HepG2 (cell line): Measurements from ENCODE around the gene ANXA2. TPM values are rescaled to one million over a fixed set of nuclear protein-coding genes. Genes with fewer than 3 reads are reported as not detected.

Experiments
- ARHGAP35 ChIP-seq: sonication (generic); formaldehyde crosslinking; IDR thresholded peaks from 2 replicates; pipeline ENCODE4 v1.9.0; 2022; ENCODE audit warnings: mild to moderate bottlenecking, inconsistent platforms, moderate library complexity, missing genetic modification reagents, borderline replicate concordance
- ATAD3A ChIP-seq: sonication (generic); formaldehyde crosslinking; IDR thresholded peaks from 2 replicates; pipeline ENCODE4 v1.4.0; 2020; ENCODE audit warnings: missing genetic modification reagents
- ATF7-NPFF ChIP-seq: sonication (generic); formaldehyde crosslinking; IDR thresholded peaks from 2 replicates; pipeline ENCODE4 v1.8.1; 2023; ENCODE audit warnings: mild to moderate bottlenecking, low read depth, missing genetic modification reagents, moderate library complexity
- CBFB ChIP-seq: sonication (generic); formaldehyde crosslinking; IDR thresholded peaks from 2 replicates; pipeline ENCODE4 v1.4.0; 2020; ENCODE audit warnings: missing genetic modification reagents
- HIC2 ChIP-seq: sonication (generic); formaldehyde crosslinking; IDR thresholded peaks from 2 replicates; pipeline ENCODE4 v1.9.0; 2022; ENCODE audit warnings: low read depth, missing genetic modification reagents
- IKZF4 ChIP-seq: sonication (generic); formaldehyde crosslinking; IDR thresholded peaks from 2 replicates; pipeline ENCODE4 v1.5.1; 2020; ENCODE audit warnings: borderline replicate concordance, mild to moderate bottlenecking, low read depth, missing genetic modification reagents; ENCODE audit errors: not compliant biosample characterization
- MTF1 ChIP-seq: sonication (generic); formaldehyde crosslinking; IDR thresholded peaks from 2 replicates; pipeline ENCODE4 v1.5.0; 2020; ENCODE audit warnings: missing genetic modification reagents
- MZF1 ChIP-seq: sonication (generic); formaldehyde crosslinking; IDR thresholded peaks from 2 replicates; pipeline ENCODE4 v1.8.1; 2023; ENCODE audit warnings: mild to moderate bottlenecking, missing genetic modification reagents, borderline replicate concordance
- PRPF4 ChIP-seq: fragments of 200-400 bp; formaldehyde crosslinking; IDR thresholded peaks from 2 replicates; pipeline ENCODE4 v1.6.1; 2016; ENCODE audit warnings: low read length, low read depth; ENCODE audit not compliant: poor library complexity, severe bottlenecking
- RFX5 ChIP-seq: IDR thresholded peaks from 2 replicates; pipeline ENCODE4 v1.6.1; 2011; ENCODE audit warnings: low read depth, low read length, improper control_type of control experiment
- SIN3B ChIP-seq: fragments of 150-350 bp; IDR thresholded peaks from 2 replicates; pipeline ENCODE4 v1.6.1; 2014; ENCODE audit warnings: low read length
- ZNF260 ChIP-seq: sonication (generic); formaldehyde crosslinking; IDR thresholded peaks from 2 replicates; pipeline ENCODE4 v1.4.0; 2020; ENCODE audit warnings: missing genetic modification reagents, low read depth, mild to moderate bottlenecking, borderline replicate concordance
- ZNF614 ChIP-seq: IDR thresholded peaks from 2 replicates; pipeline ENCODE4 v1.6.1; 2018; ENCODE audit warnings: missing biosample characterization, missing genetic modification reagents, inconsistent platforms, borderline replicate concordance
- ZNF768 ChIP-seq: sonication (generic); formaldehyde crosslinking; IDR thresholded peaks from 2 replicates; pipeline ENCODE4 v1.4.0; 2020; ENCODE audit warnings: missing genetic modification reagents
- ZNF891 ChIP-seq: sonication (generic); formaldehyde crosslinking; IDR thresholded peaks from 2 replicates; pipeline ENCODE4 v1.5.0; 2020; ENCODE audit warnings: mild to moderate bottlenecking, missing genetic modification reagents
- ZSCAN9 ChIP-seq: IDR thresholded peaks from 2 replicates; pipeline ENCODE4 v1.6.1; 2016; ENCODE audit warnings: borderline replicate concordance
- polyA plus RNA-seq, 8 experiments: library from polyadenylated mRNA; depleted of rRNA in 3 of 8; stranded (reverse) in 7 of 8; unstranded in 1 of 8; fragments of >200 nt; fragmentation: Illumina TruSeq in 4 of 8; extraction: Trizol in 4 of 8; gene quantifications; 2 replicates each; pipeline versions ENCODE4 v1.2.1 to v1.2.3, GENCODE V29; 2011 to 2016; ENCODE audit warnings: low read depth in 4 of 8, missing spikeins in 1 of 8, mixed read lengths in 1 of 8; ENCODE audit not compliant: insufficient read depth in 1 of 8
- total RNA-seq, 5 experiments: library from RNA; depleted of rRNA; stranded (reverse); fragments of >200 nt; fragmentation: Illumina TruSeq; extraction: Trizol; gene quantifications; 2 replicates each; pipeline ENCODE4 v1.2.3, GENCODE V29; 2016; ENCODE audit warnings: low read depth in 1 of 5
- TF ChIP-seq, protein P1 (sequence below): sonication (generic); formaldehyde crosslinking; IDR thresholded peaks from 2 replicates; pipeline ENCODE4 v1.4.0; 2020; ENCODE audit warnings: missing genetic modification reagents, mild to moderate bottlenecking, borderline replicate concordance
- TF ChIP-seq, protein P2 (sequence below): sonication (generic); formaldehyde crosslinking; IDR thresholded peaks from 2 replicates; pipeline ENCODE4 v1.5.1; 2020; ENCODE audit warnings: missing genetic modification reagents, mild to moderate bottlenecking, borderline replicate concordance

ANXA2 gene
- total and polyA plus RNA-seq, 2 of the 13 experiments (the other 11 are each of a cell fraction or from before 2014, with no cell fraction given) = 196 to 613 TPM

DNA sequence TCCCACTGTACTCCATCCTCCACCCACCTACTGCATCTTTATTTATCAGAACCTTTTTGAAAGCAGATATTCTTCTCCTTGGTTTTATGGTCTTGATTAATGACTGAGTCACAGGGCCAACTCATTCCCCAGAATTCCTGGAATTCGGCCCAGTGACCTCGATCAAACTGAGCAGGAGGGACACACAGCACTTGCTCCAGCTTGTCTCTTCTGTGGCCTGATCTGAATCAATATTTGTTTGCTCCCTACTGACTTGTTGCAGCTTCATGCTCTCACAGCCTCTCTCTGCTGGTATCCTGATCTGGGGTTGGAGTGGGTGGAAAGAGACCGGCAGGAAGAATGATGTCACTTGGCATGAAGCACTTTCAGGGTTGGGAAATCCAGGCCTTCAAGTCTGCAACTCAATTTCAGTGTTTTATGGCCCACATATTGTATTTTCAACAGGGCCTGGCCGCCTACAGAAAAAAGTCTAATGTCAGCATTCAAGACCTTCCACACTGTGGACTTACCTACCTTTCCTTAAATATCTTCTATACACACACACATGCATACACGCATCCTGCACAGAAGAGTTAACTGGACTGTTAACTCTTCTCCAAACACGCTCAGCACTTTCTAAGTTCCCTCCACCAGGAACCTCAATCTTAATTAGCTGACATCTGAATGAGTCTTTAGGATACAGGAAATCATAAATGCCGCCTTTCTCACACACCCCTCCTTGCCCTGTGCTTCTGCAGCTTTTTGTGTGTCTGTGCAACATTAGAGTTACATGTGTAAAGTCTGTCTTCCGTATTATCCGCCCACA, 4.6 kb downstream of the ANXA2 start (continued):
- TF ChIP-seq, protein P1, sequence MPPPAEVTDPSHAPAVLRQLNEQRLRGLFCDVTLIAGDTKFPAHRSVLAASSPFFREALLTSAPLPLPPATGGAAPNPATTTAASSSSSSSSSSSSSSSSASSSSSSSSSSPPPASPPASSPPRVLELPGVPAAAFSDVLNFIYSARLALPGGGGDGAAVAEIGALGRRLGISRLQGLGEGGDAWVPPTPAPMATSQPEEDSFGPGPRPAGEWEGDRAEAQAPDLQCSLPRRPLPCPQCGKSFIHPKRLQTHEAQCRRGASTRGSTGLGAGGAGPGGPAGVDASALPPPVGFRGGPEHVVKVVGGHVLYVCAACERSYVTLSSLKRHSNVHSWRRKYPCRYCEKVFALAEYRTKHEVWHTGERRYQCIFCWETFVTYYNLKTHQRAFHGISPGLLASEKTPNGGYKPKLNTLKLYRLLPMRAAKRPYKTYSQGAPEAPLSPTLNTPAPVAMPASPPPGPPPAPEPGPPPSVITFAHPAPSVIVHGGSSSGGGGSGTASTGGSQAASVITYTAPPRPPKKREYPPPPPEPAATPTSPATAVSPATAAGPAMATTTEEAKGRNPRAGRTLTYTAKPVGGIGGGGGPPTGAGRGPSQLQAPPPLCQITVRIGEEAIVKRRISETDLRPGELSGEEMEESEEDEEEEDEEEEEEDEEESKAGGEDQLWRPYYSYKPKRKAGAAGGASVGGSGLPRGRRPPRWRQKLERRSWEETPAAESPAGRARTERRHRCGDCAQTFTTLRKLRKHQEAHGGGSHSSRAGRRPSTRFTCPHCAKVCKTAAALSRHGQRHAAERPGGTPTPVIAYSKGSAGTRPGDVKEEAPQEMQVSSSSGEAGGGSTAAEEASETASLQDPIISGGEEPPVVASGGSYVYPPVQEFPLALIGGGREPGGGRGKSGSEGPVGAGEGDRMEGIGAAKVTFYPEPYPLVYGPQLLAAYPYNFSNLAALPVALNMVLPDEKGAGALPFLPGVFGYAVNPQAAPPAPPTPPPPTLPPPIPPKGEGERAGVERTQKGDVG = peak; percentile 69; the same call in 1 of the 2 replicates
- TF ChIP-seq, protein P2, sequence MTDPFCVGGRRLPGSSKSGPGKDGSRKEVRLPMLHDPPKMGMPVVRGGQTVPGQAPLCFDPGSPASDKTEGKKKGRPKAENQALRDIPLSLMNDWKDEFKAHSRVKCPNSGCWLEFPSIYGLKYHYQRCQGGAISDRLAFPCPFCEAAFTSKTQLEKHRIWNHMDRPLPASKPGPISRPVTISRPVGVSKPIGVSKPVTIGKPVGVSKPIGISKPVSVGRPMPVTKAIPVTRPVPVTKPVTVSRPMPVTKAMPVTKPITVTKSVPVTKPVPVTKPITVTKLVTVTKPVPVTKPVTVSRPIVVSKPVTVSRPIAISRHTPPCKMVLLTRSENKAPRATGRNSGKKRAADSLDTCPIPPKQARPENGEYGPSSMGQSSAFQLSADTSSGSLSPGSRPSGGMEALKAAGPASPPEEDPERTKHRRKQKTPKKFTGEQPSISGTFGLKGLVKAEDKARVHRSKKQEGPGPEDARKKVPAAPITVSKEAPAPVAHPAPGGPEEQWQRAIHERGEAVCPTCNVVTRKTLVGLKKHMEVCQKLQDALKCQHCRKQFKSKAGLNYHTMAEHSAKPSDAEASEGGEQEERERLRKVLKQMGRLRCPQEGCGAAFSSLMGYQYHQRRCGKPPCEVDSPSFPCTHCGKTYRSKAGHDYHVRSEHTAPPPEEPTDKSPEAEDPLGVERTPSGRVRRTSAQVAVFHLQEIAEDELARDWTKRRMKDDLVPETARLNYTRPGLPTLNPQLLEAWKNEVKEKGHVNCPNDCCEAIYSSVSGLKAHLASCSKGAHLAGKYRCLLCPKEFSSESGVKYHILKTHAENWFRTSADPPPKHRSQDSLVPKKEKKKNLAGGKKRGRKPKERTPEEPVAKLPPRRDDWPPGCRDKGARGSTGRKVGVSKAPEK (CRISPR knock-in tag) = 0 out of 2 replicates have a peak, but pooled peaks have one; percentile 23
- TF ChIP-seq ZNF768 = peak; percentile 90
- peak; percentile 59 for TF ChIP-seq CBFB (CRISPR knock-in tag)
- TF ChIP-seq ZSCAN9 (CRISPR knock-in tag) = peak; percentile 87
- peak; percentile 89 for TF ChIP-seq ZNF614
- TF ChIP-seq ZNF891 (CRISPR knock-in tag) = no peak
- TF ChIP-seq ZNF260 (CRISPR knock-in tag) = no peak
- TF ChIP-seq MZF1 (CRISPR knock-in tag) = no peak
- no peak for TF ChIP-seq RFX5
- no peak for TF ChIP-seq MTF1 (CRISPR knock-in tag)
- TF ChIP-seq ARHGAP35 (CRISPR knock-in tag) = peak; percentile 46; the same call in 1 of the 2 replicates
- TF ChIP-seq HIC2 = 0 out of 2 replicates have a peak, but pooled peaks have one; percentile 13
- no peak for TF ChIP-seq SIN3B
- no peak for TF ChIP-seq PRPF4
- peak; percentile 16; the same call in 1 of the 2 replicates for TF ChIP-seq ATF7-NPFF (CRISPR knock-in tag)
- TF ChIP-seq ATAD3A = no peak
- no peak for TF ChIP-seq IKZF4 (CRISPR knock-in tag)
